ENCODE data around the gene ARHGEF10L. TPM values are rescaled to one million over a fixed set of nuclear protein-coding genes. Genes with fewer than 3 reads are reported as not detected.

ARHGEF10L gene
- total RNA-seq, 5 donors from 2014 or later (not counting 1 experiment from before 2014, with no cell fraction given) = 0.12 to 0.30 (median 0.22) TPM; not detected in 2

- no peak overlapping the region for H3K27ac Mint-ChIP-seq
- CTCF ChIA-PET = no interaction called here
Observed at GRCh38 chr1:17527036-17527914, 12.2 kb upstream of the ARHGEF10L start.

GRCh38 chr1:17529381-17529780 is 10.1 kb upstream of the ARHGEF10L start:
- POLR2A ChIA-PET = no interaction called here
- no peak for DNase-seq
- no peak for ATAC-seq (replicated peaks in 1 of 4)
- no peak overlapping the region for H3K4me3 ChIP-seq (ENCODE audit: control insufficient read depth in 1 of 2, extremely low read depth in 1 of 2, low read length in 1 of 2)
- CTCF ChIA-PET = no interaction called here
- no peaks in the 10 kb centered on the region for H3K4me1 Mint-ChIP-seq
- no peaks in the 10 kb centered on the region for H3K4me1 ChIP-seq (ENCODE audit: control insufficient read depth in 1 of 2, extremely low read depth in 1 of 2, insufficient read depth in 2 of 2, low read length in 2 of 2)
- H3K27ac Mint-ChIP-seq = no peak overlapping the region
- no peak overlapping the region for H3K27ac ChIP-seq (ENCODE audit: low read length)
- H3K9me3 Mint-ChIP-seq = no peaks in the 10 kb centered on the region
- peaks cover 0 to 35% of the 10 kb centered on the region in 2 experiments for H3K27me3 ChIP-seq (replicated peaks in 1 of 2; ENCODE audit: control insufficient read depth in 2 of 2, extremely low read depth in 1 of 2, insufficient read depth in 2 of 2, low read length in 1 of 2)
- H3K27me3 Mint-ChIP-seq = peaks cover 15 to 23% of the 10 kb centered on the region in 2 donors
- H3K4me3 Mint-ChIP-seq = no peak overlapping the region
- H3K36me3 Mint-ChIP-seq = no peaks in the 10 kb centered on the region
- H3K9me3 ChIP-seq = no peaks in the 10 kb centered on the region
- H3K36me3 ChIP-seq (ENCODE audit: control insufficient read depth in 2 of 2, extremely low read depth in 1 of 2, insufficient read depth in 1 of 2, low read length in 1 of 2) = no peaks in the 10 kb centered on the region

More at GRCh38 chr1:17527036-17527914, 12.2 kb upstream of the ARHGEF10L start:
- Histone ChIP-seq H3K4me1 (ENCODE audit: control insufficient read depth in 1 of 2, extremely low read depth in 1 of 2, insufficient read depth in 2 of 2, low read length in 2 of 2) (no peaks in the 10 kb centered on the region), H3K27me3 (replicated peaks in 1 of 2; ENCODE audit: control insufficient read depth in 2 of 2, extremely low read depth in 1 of 2, insufficient read depth in 2 of 2, low read length in 1 of 2) (peaks cover 0 to 31% of the 10 kb centered on the region in 2 experiments), H3K27ac (ENCODE audit: low read length) (no peak overlapping the region), H3K4me3 (ENCODE audit: control insufficient read depth in 1 of 2, extremely low read depth in 1 of 2, low read length in 1 of 2) (no peak overlapping the region), H3K9me3 (no peaks in the 10 kb centered on the region), H3K36me3 (ENCODE audit: control insufficient read depth in 2 of 2, extremely low read depth in 1 of 2, insufficient read depth in 1 of 2, low read length in 1 of 2) (no peaks in the 10 kb centered on the region)
- Mint-ChIP-seq H3K4me3 (no peak overlapping the region), H3K36me3 (no peaks in the 10 kb centered on the region), H3K4me1 (no peaks in the 10 kb centered on the region), H3K27me3 (peaks cover 15 to 32% of the 10 kb centered on the region in 2 donors), H3K9me3 (no peaks in the 10 kb centered on the region)
- no peak for ATAC-seq (replicated peaks in 1 of 4)
- no peak for DNase-seq
- POLR2A ChIA-PET = no interaction called here
- WGBS (ENCODE audit: insufficient coverage) = 92% methylated on average over 5 of the region's 14 CpGs

DNA sequence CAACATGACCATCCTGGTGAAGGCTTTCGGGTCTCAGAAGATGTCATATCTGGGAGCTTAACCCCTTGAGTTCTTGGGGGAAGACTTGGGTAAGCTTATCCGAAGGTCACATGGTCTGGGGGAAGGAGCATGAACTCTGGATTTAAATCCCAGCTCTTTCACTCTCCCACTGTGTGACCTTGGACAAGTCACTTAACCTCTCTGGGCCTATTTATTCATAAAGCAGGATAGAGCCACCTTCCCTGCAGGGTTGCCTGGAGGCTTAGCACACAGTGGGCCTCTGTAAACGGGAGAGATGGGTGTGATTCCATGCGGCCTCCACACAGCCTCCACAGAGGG is 8.2 kb upstream of the ARHGEF10L start:
- no peaks in the 10 kb centered on the region for H3K36me3 ChIP-seq (ENCODE audit: control insufficient read depth in 2 of 2, extremely low read depth in 1 of 2, insufficient read depth in 1 of 2, low read length in 1 of 2)
- CTCF ChIA-PET = no interaction called here
- H3K4me1 Mint-ChIP-seq = no peaks in the 10 kb centered on the region
- no peaks in the 10 kb centered on the region for H3K36me3 Mint-ChIP-seq
- H3K27me3 ChIP-seq (replicated peaks in 1 of 2; ENCODE audit: control insufficient read depth in 2 of 2, extremely low read depth in 1 of 2, insufficient read depth in 2 of 2, low read length in 1 of 2) = peaks cover 2 to 32% of the 10 kb centered on the region in 2 experiments
- no peaks in the 10 kb centered on the region for H3K9me3 Mint-ChIP-seq
- H3K27ac ChIP-seq (ENCODE audit: low read length) = no peak overlapping the region
- POLR2A ChIA-PET = no interaction called here
- WGBS (ENCODE audit: insufficient coverage) = no CpG with 5 or more reads among the region's 4 CpGs
- ATAC-seq (replicated peaks in 1 of 4) (no peak), DNase-seq (no peak)
- no peak overlapping the region for H3K4me3 Mint-ChIP-seq
- H3K9me3 ChIP-seq = no peaks in the 10 kb centered on the region
- no peak overlapping the region for H3K27ac Mint-ChIP-seq
- H3K4me3 ChIP-seq (ENCODE audit: control insufficient read depth in 1 of 2, extremely low read depth in 1 of 2, low read length in 1 of 2) = no peak overlapping the region
- H3K27me3 Mint-ChIP-seq = peaks cover 24% of the 10 kb centered on the region in 2 donors
- H3K4me1 ChIP-seq (ENCODE audit: control insufficient read depth in 1 of 2, extremely low read depth in 1 of 2, insufficient read depth in 2 of 2, low read length in 2 of 2) = no peaks in the 10 kb centered on the region

DNA sequence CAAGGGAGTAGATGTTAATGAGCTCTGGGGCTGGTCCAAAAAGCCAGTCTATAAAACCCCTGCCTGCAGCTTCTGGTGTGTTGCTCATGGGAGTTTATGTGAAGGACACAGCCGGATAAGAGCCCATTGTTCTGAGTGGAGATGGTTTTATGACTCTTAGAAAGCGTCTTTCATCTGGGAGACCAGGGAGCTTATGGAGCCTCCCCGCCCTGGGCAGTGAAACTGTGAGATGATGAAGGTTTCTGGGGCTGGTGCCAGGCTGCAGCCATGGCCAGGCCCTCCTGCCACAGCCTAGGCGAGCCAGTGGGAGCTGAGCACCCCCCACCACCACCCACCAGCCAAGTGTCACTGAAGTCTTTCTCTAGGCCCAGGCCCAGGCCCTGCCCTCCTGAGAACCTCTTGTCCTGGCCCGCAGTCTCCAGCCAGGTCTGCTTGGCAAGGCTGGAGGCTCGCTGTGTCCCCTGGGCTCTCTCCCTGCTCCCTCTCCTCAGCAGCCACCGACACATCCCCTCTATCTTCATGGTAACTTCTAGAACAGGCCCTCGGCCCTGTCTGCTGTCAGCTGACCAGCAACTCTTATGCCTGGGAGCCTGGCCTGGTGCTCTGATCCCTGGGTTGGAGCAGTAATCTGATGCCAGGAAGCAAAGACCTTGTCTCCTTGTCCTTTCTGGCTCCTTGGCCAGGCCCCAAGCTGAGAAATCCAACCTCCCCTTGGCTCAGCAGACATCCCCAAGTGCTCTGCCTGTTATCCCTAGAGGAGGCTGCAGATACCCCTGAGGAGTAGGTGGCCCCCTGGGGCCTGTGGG is 7.6 kb upstream of the ARHGEF10L start:
- no peaks in the 10 kb centered on the region for H3K4me1 ChIP-seq (ENCODE audit: control insufficient read depth in 1 of 2, extremely low read depth in 1 of 2, insufficient read depth in 2 of 2, low read length in 2 of 2)
- Mint-ChIP-seq H3K27me3 (peaks cover 28 to 29% of the 10 kb centered on the region in 2 donors), H3K36me3 (no peaks in the 10 kb centered on the region), H3K9me3 (no peaks in the 10 kb centered on the region), H3K27ac (no peak overlapping the region), H3K4me1 (no peaks in the 10 kb centered on the region), H3K4me3 (no peak overlapping the region)
- H3K9me3 ChIP-seq = no peaks in the 10 kb centered on the region
- no peak overlapping the region for H3K4me3 ChIP-seq (ENCODE audit: control insufficient read depth in 1 of 2, extremely low read depth in 1 of 2, low read length in 1 of 2)
- no peak for DNase-seq
- ATAC-seq (replicated peaks in 1 of 4) = no peak
- 73% methylated on average over 7 of the region's 8 CpGs for WGBS (ENCODE audit: insufficient coverage)
- no peak overlapping the region for H3K27ac ChIP-seq (ENCODE audit: low read length)
- H3K36me3 ChIP-seq (ENCODE audit: control insufficient read depth in 2 of 2, extremely low read depth in 1 of 2, insufficient read depth in 1 of 2, low read length in 1 of 2) = no peaks in the 10 kb centered on the region
- CTCF ChIA-PET = no interaction called here
- POLR2A ChIA-PET = no interaction called here
- peaks cover 2 to 37% of the 10 kb centered on the region in 2 experiments for H3K27me3 ChIP-seq (replicated peaks in 1 of 2; ENCODE audit: control insufficient read depth in 2 of 2, extremely low read depth in 1 of 2, insufficient read depth in 2 of 2, low read length in 1 of 2)

GRCh38 chr1:17533201-17533600 is 6.3 kb upstream of the ARHGEF10L start:
- H3K27ac ChIP-seq (ENCODE audit: low read length) = no peak overlapping the region
- ChIA-PET POLR2A (no interaction called here), CTCF (no interaction called here)
- DNase-seq (no peak), ATAC-seq (replicated peaks in 1 of 4) (no peak)
- Mint-ChIP-seq H3K36me3 (no peaks in the 10 kb centered on the region), H3K4me1 (peaks cover 0 to 1% (median 0%) of the 10 kb centered on the region in 3 donors), H3K9me3 (no peaks in the 10 kb centered on the region), H3K27me3 (peaks cover 36 to 40% of the 10 kb centered on the region in 2 donors), H3K27ac (no peak overlapping the region), H3K4me3 (no peak overlapping the region)
- H3K4me1 ChIP-seq (ENCODE audit: control insufficient read depth in 1 of 2, extremely low read depth in 1 of 2, insufficient read depth in 2 of 2, low read length in 2 of 2) = no peaks in the 10 kb centered on the region
- no peaks in the 10 kb centered on the region for H3K36me3 ChIP-seq (ENCODE audit: control insufficient read depth in 2 of 2, extremely low read depth in 1 of 2, insufficient read depth in 1 of 2, low read length in 1 of 2)
- H3K4me3 ChIP-seq (ENCODE audit: control insufficient read depth in 1 of 2, extremely low read depth in 1 of 2, low read length in 1 of 2) = no peak overlapping the region
- no peaks in the 10 kb centered on the region for H3K9me3 ChIP-seq
- WGBS (ENCODE audit: insufficient coverage) = 90% methylated on average over 4 of the region's 4 CpGs
- peaks cover 4 to 48% of the 10 kb centered on the region in 2 experiments for H3K27me3 ChIP-seq (replicated peaks in 1 of 2; ENCODE audit: control insufficient read depth in 2 of 2, extremely low read depth in 1 of 2, insufficient read depth in 2 of 2, low read length in 1 of 2)

DNA sequence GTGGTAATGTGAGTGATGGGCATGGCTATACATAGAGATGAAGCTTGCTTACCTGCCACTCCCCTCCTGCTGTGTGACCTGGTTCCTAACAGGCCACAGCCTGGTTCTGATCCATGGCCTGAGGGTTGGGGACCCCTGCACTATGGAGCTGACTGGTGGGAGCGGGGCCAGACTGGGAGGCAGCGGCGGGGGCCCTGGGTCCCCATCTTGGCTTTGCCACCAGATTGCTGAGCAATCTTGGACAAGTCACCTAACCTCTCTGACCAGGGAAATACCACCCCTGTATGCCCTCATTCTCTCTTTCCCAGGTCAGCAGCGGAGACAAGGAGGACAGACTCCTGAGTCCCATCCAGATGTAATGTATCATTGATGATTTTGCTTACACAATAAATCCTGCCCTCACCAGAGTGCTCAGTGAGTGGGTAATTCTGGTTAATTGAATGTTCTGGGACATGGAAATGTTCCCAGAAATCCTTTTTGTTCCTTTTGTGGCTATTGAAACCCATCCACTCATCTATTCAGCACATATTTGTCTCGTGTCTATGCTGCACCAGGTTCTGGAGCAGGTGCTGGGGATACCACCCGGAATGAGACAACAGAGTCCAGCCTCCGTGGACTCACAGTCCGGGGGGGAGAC is 4.1 kb upstream of the ARHGEF10L start:
- Mint-ChIP-seq H3K4me1 (peaks cover 5 to 11% (median 6%) of the 10 kb centered on the region in 3 donors), H3K27me3 (peaks cover 38 to 41% of the 10 kb centered on the region in 2 donors), H3K36me3 (no peaks in the 10 kb centered on the region), H3K9me3 (no peaks in the 10 kb centered on the region), H3K4me3 (no peak overlapping the region), H3K27ac (no peak overlapping the region)
- Histone ChIP-seq H3K27ac (ENCODE audit: low read length) (no peak overlapping the region), H3K36me3 (ENCODE audit: control insufficient read depth in 2 of 2, extremely low read depth in 1 of 2, insufficient read depth in 1 of 2, low read length in 1 of 2) (no peaks in the 10 kb centered on the region), H3K4me1 (ENCODE audit: control insufficient read depth in 1 of 2, extremely low read depth in 1 of 2, insufficient read depth in 2 of 2, low read length in 2 of 2) (peaks cover 0 to 4% of the 10 kb centered on the region in 2 experiments), H3K9me3 (no peaks in the 10 kb centered on the region), H3K27me3 (replicated peaks in 1 of 2; ENCODE audit: control insufficient read depth in 2 of 2, extremely low read depth in 1 of 2, insufficient read depth in 2 of 2, low read length in 1 of 2) (peaks cover 6 to 55% of the 10 kb centered on the region in 2 experiments), H3K4me3 (ENCODE audit: control insufficient read depth in 1 of 2, extremely low read depth in 1 of 2, low read length in 1 of 2) (no peak overlapping the region)
- no peak for ATAC-seq (replicated peaks in 1 of 4)
- POLR2A ChIA-PET = no interaction called here
- no peak for DNase-seq
- CTCF ChIA-PET = interaction anchor here in 1 of 2 donors (0.5 kb wide), 1 partner anchor 40 kb away, joined by 3 read pairs; no protein-coding TSS in a partner anchor
- 90% methylated on average over 2 of the region's 8 CpGs for WGBS (ENCODE audit: insufficient coverage)
